Cardiac fibroblast (primary cell): ENCODE measurements around the gene MPP2.
"Not testable (repeated sequence)": the region's sequence is repeated elsewhere in the genome, so short reads cannot be mapped to it uniquely, and the experiment has no call there.

Experiments used
- DNase-seq, 2 donors: peaks; one replicate each; pipeline versions ENCODE4 v3.0.0 to v3.0.0-alpha.2; 2010; ENCODE audit warnings: low read depth in 2 of 2
- H3K4me3 ChIP-seq, 2 donors: replicated peaks in 1 of 2; 1 replicate in 1 of 2; 2 replicates in 1 of 2; pipeline ENCODE4 v1.5.1; 2011; ENCODE audit warnings: low read depth in 2 of 2, low read length in 2 of 2, mild to moderate bottlenecking in 2 of 2, moderate library complexity in 1 of 2
- CTCF ChIP-seq: IDR thresholded peaks from one replicate; pipeline ENCODE4 v1.5.1; 2011; ENCODE audit warnings: low read depth, mild to moderate bottlenecking, low read length, inconsistent platforms

Gene MPP2

GRCh38 chr17:43932357-43932756 lies 25.0 kb upstream of the MPP2 start:
- H3K4me3 ChIP-seq = no peak overlapping the region
- DNase-seq = no peak

GRCh38 chr17:43931062-43931571 lies 23.8 kb upstream of the MPP2 start:
- DNase-seq = no peak
- TF ChIP-seq CTCF = no peak
- H3K4me3 ChIP-seq = no peak overlapping the region

More at GRCh38 chr17:43932357-43932756, 25.0 kb upstream of the MPP2 start:
- no peak for TF ChIP-seq CTCF

GRCh38 chr17:43928609-43929008 lies 21.3 kb upstream of the MPP2 start:
- no peak for DNase-seq
- H3K4me3 ChIP-seq = no peak overlapping the region
- no peak for TF ChIP-seq CTCF

GRCh38 chr17:43927929-43928328 lies 20.6 kb upstream of the MPP2 start:
- H3K4me3 ChIP-seq, DNase-seq: not testable (repeated sequence)

GRCh38 chr17:43927060-43927864 lies 19.9 kb upstream of the MPP2 start:
- TF ChIP-seq CTCF = no peak
- DNase-seq = no peak
- H3K4me3 ChIP-seq = no peak overlapping the region

GRCh38 chr17:43924558-43924957 lies 17.2 kb upstream of the MPP2 start:
- H3K4me3 ChIP-seq = no peak overlapping the region
- no peak for DNase-seq
- no peak for TF ChIP-seq CTCF

- no peak for DNase-seq
- H3K4me3 ChIP-seq = no peak overlapping the region
- no peak for TF ChIP-seq CTCF
Observed at GRCh38 chr17:43920500-43921095, 13.3 kb upstream of the MPP2 start.
